ENCODE measurements around the gene STK40. TPM values are rescaled to one million over a fixed set of nuclear protein-coding genes. Genes with fewer than 3 reads are reported as not detected.

STK40 gene, protein sequence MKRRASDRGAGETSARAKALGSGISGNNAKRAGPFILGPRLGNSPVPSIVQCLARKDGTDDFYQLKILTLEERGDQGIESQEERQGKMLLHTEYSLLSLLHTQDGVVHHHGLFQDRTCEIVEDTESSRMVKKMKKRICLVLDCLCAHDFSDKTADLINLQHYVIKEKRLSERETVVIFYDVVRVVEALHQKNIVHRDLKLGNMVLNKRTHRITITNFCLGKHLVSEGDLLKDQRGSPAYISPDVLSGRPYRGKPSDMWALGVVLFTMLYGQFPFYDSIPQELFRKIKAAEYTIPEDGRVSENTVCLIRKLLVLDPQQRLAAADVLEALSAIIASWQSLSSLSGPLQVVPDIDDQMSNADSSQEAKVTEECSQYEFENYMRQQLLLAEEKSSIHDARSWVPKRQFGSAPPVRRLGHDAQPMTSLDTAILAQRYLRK
- 9.4 to 11.8 TPM (median 11.3 TPM) in 5 replicates for total RNA-seq (2022; extraction: Qiagen RNA extraction)

DNA sequence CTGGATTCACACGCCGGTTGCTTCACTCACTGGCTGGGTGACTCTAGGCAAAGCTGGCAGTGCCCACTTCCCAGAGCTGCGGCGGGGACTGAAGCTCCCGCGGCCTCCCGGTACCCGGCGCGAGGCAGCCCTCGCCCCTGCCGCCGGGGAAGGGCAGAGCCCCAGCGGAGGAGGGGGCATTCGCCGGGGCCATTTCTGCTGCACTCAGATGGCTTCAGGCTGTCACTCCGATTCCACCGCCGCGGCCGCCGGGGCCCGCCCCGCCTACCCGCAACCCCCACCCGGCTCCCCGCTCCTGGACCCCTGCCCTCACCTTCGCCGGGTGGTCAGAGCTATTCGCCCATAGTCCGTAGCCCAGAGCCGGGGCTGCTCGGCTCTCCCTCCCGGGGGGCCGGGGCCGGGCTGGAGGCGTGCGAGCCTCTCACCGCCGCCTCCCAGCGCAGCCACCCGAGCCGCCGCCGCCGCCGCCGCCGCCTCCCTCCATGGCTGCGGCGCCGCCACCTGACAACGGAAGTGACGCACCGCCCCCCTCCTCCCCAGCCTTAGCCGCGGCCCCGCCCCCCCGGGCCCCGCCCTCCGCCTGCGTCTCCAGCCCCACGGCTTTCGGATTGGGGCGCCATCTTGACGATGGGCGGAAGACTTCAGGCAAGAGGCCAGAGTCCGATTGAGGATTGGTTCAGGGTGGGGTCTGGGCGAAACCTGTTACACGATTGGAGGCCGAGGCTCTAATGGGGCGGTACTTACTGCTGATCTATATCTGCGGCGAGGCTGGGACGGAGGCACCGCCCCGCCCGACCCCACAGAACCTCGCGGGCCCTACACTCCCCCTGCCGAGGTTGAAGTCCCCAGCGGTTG lies at the start of gene STK40:
Gene STK40, minus strand, starts transcription at position 515 of the 855 bp plus-strand sequence. CDS start 24,592 bp downstream, outside the sequence.

DNA sequence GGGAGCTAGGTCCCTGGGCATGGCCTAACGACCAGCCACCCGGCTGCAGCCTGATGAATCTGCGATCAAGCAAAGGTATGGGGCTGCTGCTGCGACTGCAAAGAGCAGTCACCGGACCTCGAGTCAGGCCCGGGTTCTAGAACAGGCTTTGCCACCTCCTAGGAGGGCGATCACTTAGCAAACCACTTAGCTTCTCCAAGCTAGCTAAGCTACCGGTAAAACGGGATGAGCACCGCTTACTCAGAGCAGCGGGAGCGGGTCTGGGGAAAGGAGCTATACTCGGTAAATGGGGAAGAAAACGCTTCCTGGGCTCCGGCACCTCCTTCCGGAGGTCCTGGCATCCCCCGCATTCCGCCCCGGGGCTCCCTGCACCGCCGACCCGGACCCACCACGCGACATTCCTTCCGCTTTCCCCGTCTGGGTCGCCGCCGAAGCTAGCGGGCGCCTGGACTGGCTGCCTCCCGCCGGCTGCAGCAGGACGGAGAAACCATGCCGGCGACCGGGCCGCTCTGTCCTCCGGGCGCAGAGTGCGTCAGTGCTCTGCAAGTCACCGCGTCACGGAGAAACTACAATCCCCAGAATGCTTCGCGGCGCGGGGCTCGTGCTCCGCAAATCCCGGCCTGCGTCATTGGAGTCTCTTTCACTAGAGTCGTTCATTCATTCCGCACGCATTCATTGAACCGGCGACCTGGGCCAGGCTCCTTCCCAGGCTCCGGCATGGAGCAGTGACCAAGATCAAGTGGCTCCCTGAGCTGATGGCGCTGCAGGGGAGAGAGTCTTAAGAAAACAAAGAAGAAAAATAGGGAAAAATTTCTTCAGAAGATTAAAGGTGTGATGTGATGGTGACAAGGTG lies 11.9 kb upstream of the STK40 start, which contains the start of gene LSM10:
Gene LSM10, minus strand, starts transcription at position 531 of the 853 bp plus-strand sequence. CDS start 3,779 bp downstream, outside the sequence.

DNA sequence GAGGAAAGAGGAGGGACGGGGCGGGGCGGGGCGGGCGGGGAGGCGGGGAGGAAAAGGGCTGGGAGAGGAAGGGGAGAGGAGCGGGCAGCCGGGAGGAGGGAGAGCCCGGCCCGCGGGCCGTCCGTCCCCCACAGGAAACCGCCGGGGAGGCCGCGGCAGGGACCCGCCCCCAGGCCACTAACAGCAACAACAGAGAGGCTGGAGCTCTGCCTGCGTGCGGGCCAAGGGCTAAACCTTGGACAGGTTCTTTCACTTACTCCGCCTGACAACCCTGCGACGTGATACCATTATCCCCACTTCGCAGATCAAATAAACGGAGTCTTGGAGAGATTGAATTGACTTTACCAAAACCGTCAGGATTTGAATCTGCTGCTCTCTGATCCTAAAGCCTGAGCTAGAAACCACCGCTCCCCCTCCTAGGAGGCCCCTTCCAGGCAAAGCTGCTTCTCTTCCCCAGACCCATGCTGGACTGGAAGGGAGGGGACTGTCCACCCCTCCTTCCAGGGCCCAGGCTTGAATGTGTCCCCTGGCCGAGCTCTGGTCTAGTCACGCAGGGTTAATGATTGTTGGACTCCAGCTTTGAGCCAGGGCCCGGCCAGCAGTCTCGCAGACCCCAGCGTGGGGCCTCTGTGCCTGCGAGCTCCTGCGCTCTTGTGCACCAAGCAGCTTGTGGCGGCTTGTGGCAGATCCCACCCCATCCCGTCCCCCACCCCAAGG lies 61.9 kb downstream of the STK40 start, which contains the start of gene EVA1B:
Gene EVA1B, minus strand, starts transcription at position 10 of the 717 bp plus-strand sequence. CDS start 608 bp downstream, outside the sequence.

DNA sequence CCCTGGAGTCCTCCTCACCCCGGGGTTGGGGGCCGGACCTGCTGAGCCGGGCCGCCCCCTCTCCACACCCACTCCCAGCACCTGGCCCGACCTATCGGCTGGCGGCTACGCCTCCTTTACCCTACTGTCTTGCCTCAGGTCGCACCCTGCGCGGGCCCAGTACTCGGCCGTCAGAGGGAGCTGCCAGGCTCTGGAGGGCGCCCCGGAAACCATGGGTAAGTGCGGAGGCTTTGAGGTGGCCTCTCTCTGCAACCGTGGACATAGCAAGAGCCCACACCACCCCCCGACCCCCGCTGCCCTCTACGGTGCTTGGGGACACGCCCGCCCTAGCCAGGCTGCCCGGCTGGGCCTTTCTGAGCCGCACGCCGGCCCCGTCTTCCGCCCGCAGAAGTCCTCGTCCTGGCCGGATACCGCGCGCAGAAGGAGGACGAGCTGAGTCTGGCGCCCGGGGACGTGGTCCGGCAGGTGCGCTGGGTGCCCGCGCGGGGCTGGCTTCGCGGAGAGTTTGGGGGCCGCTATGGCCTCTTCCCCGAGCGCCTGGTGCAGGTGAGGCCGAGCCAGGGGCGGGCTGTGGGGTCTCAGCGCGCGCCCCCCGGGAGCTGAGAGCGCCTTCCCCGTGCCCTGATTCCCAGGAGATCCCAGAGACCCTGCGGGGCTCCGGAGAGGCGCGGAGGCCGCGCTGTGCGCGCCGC lies 79.4 kb downstream of the STK40 start, which contains the start of gene SH3D21:
Gene SH3D21, plus strand, starts transcription at position 159 of the 692 bp plus-strand sequence. Its CDS starts 53 bp downstream, at position 212.

Other genes starting within 250 kb of the STK40 start
- gene TRAPPC3, start 236.4 kb downstream of the STK40 start, total RNA-seq (2022; extraction: Qiagen RNA extraction), result 71.5 to 77.6 TPM (median 75.8 TPM) in 5 replicates
- gene MAP7D1, start 229.8 kb downstream of the STK40 start, total RNA-seq (2022; extraction: Qiagen RNA extraction), result 120 to 127 TPM (median 124 TPM) in 5 replicates
- gene THRAP3, start 161.5 kb downstream of the STK40 start, total RNA-seq (2022; extraction: Qiagen RNA extraction), result 52.4 to 66.8 TPM (median 56.7 TPM) in 5 replicates
- 1.6 to 2.5 TPM (median 1.9 TPM) in 5 replicates for gene SH3D21, start 79.6 kb downstream of the STK40 start, total RNA-seq (2022; extraction: Qiagen RNA extraction)
- 10.5 to 24.4 TPM (median 21.8 TPM) in 5 replicates for gene EVA1B, start 62.3 kb downstream of the STK40 start, total RNA-seq (2022; extraction: Qiagen RNA extraction)
- 38.7 to 50.3 TPM (median 46.8 TPM) in 5 replicates for gene LSM10, start 12.0 kb upstream of the STK40 start, total RNA-seq (2022; extraction: Qiagen RNA extraction)
- gene OSCP1, start 64.5 kb upstream of the STK40 start, total RNA-seq (2022; extraction: Qiagen RNA extraction), result 4.9 to 7.0 TPM (median 5.9 TPM) in 5 replicates
- gene MRPS15, start 78.5 kb upstream of the STK40 start, total RNA-seq (2022; extraction: Qiagen RNA extraction), result 72.0 to 87.4 TPM (median 81.7 TPM) in 5 replicates
- not detected in 5 replicates for gene CSF3R, start 97.0 kb upstream of the STK40 start, total RNA-seq (2022; extraction: Qiagen RNA extraction)

Measured in A549 treated with CORT108297 at 1 μM for 4 hours (cell line).